K562 (cell line): ENCODE results near the gene PHF20. TPM values are rescaled to one million over a fixed set of nuclear protein-coding genes. Genes with fewer than 3 reads are reported as not detected.

Source experiments
- E2F5 ChIP-seq: sonication (generic); formaldehyde crosslinking; IDR thresholded peaks from 2 replicates; pipeline ENCODE4 v1.8.0; 2022; ENCODE audit warnings: mild to moderate bottlenecking, missing genetic modification reagents
- FOXJ2 ChIP-seq: fragments of 200-800 bp; sonication (Bioruptor generic); IDR thresholded peaks from 2 replicates; pipeline ENCODE4 v1.6.1; 2016; ENCODE audit warnings: missing genetic modification characterization, missing compliant biosample characterization
- HMGXB4 ChIP-seq: sonication (generic); formaldehyde crosslinking; IDR thresholded peaks from 2 replicates; pipeline ENCODE4 v1.8.1; 2023; ENCODE audit warnings: mild to moderate bottlenecking, missing genetic modification reagents
- KLF10 ChIP-seq: fragments of 250-450 bp; sonication (Bioruptor Pico); IDR thresholded peaks from 2 replicates; pipeline ENCODE4 v1.6.1; 2021; ENCODE audit warnings: matching md5 sums
- NKRF ChIP-seq: fragments of 450-650 bp; IDR thresholded peaks from 2 replicates; pipeline ENCODE4 v1.6.1; 2016; ENCODE audit warnings: borderline replicate concordance
- PREB ChIP-seq: sonication (generic); formaldehyde crosslinking; IDR thresholded peaks from 2 replicates; pipeline ENCODE4 v1.8.1; 2023; ENCODE audit warnings: mild to moderate bottlenecking, missing genetic modification reagents
- SMARCB1 ChIP-seq: IDR thresholded peaks from 2 replicates; pipeline ENCODE4 v1.6.1; 2011; ENCODE audit warnings: improper control_type of control experiment, low read depth; ENCODE audit not compliant: insufficient read length
- SRSF3 ChIP-seq: fragments of 200-400 bp; formaldehyde crosslinking; IDR thresholded peaks from 2 replicates; pipeline ENCODE4 v1.6.1; 2016; ENCODE audit warnings: mild to moderate bottlenecking, low read length, moderate library complexity; ENCODE audit not compliant: insufficient read depth
- STAG1 ChIP-seq: sonication (generic); formaldehyde crosslinking; IDR thresholded peaks from 2 replicates; pipeline ENCODE4 v1.5.0; 2020; ENCODE audit warnings: missing genetic modification reagents, borderline replicate concordance
- TBP ChIP-seq: optimal IDR thresholded peaks from 2 replicates; pipeline ENCODE3; 2011; ENCODE audit warnings: low read depth, low read length, improper control_type of control experiment
- XRCC5 ChIP-seq: fragments of 200-400 bp; formaldehyde crosslinking; IDR thresholded peaks from 2 replicates; pipeline ENCODE4 v1.6.1; 2017; ENCODE audit warnings: low read depth, mild to moderate bottlenecking, low read length
- ZNF668 ChIP-seq: fragments of 250-450 bp; sonication (Bioruptor Pico); IDR thresholded peaks from 2 replicates; pipeline ENCODE4 v1.8.0; 2022; ENCODE audit warnings: mild to moderate bottlenecking, inconsistent platforms
- polyA plus RNA-seq, 8 experiments: library from polyadenylated mRNA; depleted of rRNA in 4 of 8; stranded (reverse) in 5 of 8; unstranded in 3 of 8; fragments of >200 nt; fragmentation: Nextera tagmentation in 2 of 8; fragmentation: Illumina TruSeq in 1 of 8; extraction: Ambion mirVana in 2 of 8; extraction: Trizol in 1 of 8; gene quantifications; 2 replicates each; pipeline versions ENCODE4 v1.2.1 to v1.2.3, GENCODE V29; 2011 to 2014; ENCODE audit warnings: inconsistent platforms in 1 of 8, missing spikeins in 1 of 8
- total RNA-seq, 7 experiments: library from RNA; depleted of rRNA in 6 of 7; stranded (reverse); fragments of >200 nt in 6 of 7; fragmentation: Illumina TruSeq in 2 of 7; extraction: Trizol in 2 of 7; gene quantifications; 2 replicates each; pipeline versions ENCODE4 v1.2.1 to v1.2.3, GENCODE V29; 2011 to 2021; ENCODE audit warnings: low replicate concordance in 1 of 7
- TF ChIP-seq, protein P1 (sequence below), 2 experiments: fragments of 450-650 bp; IDR thresholded peaks; 2 replicates each; pipeline ENCODE4 v1.6.1; 2018; ENCODE audit warnings: mild to moderate bottlenecking in 2 of 2, low read depth in 1 of 2; ENCODE audit not compliant: partially characterized antibody in 2 of 2
- TF ChIP-seq, protein P2 (sequence below): fragments of 250-450 bp; sonication (Bioruptor Pico); IDR thresholded peaks from 2 replicates; pipeline ENCODE4 v1.4.0; 2020; ENCODE audit warnings: mild to moderate bottlenecking

The PHF20 gene
- total and polyA plus RNA-seq, 9 of the 15 experiments (the other 6 are each of a cell fraction or from before 2014, with no cell fraction given): 49.9 to 196 (median 70.7) TPM

GRCh38 chr20:35741892-35742740 lies 29.7 kb upstream of the PHF20 start, which contains the start of gene RBM39 (continued):
- TF ChIP-seq E2F5 (CRISPR knock-in tag) (peak; percentile 51; the same call in 1 of the 2 replicates), SRSF3 (peak; percentile 100), KLF10 (CRISPR knock-in tag) (no peak), TBP (no peak), STAG1 (CRISPR knock-in tag) (no peak), ZNF668 (CRISPR knock-in tag) (no peak), NKRF (peak; percentile 41; the same call in 1 of the 2 replicates), XRCC5 (peak; percentile 72), PREB (CRISPR knock-in tag) (no peak; the same call in 1 of the 2 replicates), SMARCB1 (no peak), FOXJ2 (tag) (peak; percentile 72), HMGXB4 (CRISPR knock-in tag) (no peak)
- TF ChIP-seq, protein P1, sequence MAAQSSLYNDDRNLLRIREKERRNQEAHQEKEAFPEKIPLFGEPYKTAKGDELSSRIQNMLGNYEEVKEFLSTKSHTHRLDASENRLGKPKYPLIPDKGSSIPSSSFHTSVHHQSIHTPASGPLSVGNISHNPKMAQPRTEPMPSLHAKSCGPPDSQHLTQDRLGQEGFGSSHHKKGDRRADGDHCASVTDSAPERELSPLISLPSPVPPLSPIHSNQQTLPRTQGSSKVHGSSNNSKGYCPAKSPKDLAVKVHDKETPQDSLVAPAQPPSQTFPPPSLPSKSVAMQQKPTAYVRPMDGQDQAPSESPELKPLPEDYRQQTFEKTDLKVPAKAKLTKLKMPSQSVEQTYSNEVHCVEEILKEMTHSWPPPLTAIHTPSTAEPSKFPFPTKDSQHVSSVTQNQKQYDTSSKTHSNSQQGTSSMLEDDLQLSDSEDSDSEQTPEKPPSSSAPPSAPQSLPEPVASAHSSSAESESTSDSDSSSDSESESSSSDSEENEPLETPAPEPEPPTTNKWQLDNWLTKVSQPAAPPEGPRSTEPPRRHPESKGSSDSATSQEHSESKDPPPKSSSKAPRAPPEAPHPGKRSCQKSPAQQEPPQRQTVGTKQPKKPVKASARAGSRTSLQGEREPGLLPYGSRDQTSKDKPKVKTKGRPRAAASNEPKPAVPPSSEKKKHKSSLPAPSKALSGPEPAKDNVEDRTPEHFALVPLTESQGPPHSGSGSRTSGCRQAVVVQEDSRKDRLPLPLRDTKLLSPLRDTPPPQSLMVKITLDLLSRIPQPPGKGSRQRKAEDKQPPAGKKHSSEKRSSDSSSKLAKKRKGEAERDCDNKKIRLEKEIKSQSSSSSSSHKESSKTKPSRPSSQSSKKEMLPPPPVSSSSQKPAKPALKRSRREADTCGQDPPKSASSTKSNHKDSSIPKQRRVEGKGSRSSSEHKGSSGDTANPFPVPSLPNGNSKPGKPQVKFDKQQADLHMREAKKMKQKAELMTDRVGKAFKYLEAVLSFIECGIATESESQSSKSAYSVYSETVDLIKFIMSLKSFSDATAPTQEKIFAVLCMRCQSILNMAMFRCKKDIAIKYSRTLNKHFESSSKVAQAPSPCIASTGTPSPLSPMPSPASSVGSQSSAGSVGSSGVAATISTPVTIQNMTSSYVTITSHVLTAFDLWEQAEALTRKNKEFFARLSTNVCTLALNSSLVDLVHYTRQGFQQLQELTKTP (IDR thresholded peaks at IDR 0.05; ENCODE audit: low read depth in 1 of 2, partially characterized antibody in 2 of 2): peak in 1 of 2 experiments; percentile 40
- TF ChIP-seq, protein P2, sequence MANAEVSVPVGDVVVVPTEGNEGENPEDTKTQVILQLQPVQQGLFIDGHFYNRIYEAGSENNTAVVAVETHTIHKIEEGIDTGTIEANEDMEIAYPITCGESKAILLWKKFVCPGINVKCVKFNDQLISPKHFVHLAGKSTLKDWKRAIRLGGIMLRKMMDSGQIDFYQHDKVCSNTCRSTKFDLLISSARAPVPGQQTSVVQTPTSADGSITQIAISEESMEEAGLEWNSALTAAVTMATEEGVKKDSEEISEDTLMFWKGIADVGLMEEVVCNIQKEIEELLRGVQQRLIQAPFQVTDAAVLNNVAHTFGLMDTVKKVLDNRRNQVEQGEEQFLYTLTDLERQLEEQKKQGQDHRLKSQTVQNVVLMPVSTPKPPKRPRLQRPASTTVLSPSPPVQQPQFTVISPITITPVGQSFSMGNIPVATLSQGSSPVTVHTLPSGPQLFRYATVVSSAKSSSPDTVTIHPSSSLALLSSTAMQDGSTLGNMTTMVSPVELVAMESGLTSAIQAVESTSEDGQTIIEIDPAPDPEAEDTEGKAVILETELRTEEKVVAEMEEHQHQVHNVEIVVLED (CRISPR knock-in tag): peak; percentile 38; the same call in 1 of the 2 replicates
